GM06990 (cell line): ENCODE results near the gene PAX6.

Experiments used
- DNase-seq: peaks from one replicate; pipeline ENCODE4 v3.0.0-alpha.2; 2011; ENCODE audit not compliant: insufficient read length; ENCODE audit errors: extremely low read depth
- H3K27me3 ChIP-seq: replicated peaks from 2 replicates; pipeline ENCODE4 v1.6.0; 2011; ENCODE audit warnings: low read length; ENCODE audit not compliant: control insufficient read depth, insufficient read depth
- H3K36me3 ChIP-seq: 2 replicates; pipeline ENCODE4 v1.5.1; 2011; ENCODE audit warnings: low read length; ENCODE audit not compliant: control insufficient read depth, insufficient read depth
- H3K4me3 ChIP-seq: replicated peaks from 2 replicates; pipeline ENCODE4 v1.5.1; 2011; ENCODE audit warnings: low read depth, mild to moderate bottlenecking, control low read depth, low read length
- TF ChIP-seq, protein P1 (sequence below): IDR thresholded peaks from 2 replicates; pipeline ENCODE4 v1.5.1; 2011; ENCODE audit warnings: low read length, control low read depth, mild to moderate bottlenecking, inconsistent platforms; ENCODE audit not compliant: insufficient read depth, poor library complexity, severe bottlenecking

The PAX6 gene

DNA sequence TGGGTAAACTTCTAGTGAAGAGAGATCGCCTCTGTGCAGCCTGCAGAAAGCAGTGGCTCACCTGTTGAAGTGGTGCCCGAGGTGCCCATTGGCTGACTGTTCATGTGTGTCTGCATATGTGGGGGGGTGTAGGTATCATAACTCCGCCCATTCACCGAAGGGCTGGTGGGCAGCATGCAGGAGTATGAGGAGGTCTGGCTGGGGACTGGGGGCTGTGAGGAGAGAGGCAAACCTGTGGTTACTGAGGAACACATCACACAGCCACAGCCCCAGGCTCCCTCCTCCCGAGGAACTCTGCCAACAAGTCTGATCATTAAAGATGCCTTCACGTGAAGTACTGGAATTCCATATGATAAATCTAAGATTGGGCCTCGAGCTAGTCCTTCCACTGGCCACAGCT is 20.5 kb downstream of the PAX6 start:
- Histone ChIP-seq H3K4me3 (no peak overlapping the region), H3K36me3 (no peaks in the 10 kb centered on the region), H3K27me3 (no peaks in the 10 kb centered on the region)
- TF ChIP-seq, protein P1, sequence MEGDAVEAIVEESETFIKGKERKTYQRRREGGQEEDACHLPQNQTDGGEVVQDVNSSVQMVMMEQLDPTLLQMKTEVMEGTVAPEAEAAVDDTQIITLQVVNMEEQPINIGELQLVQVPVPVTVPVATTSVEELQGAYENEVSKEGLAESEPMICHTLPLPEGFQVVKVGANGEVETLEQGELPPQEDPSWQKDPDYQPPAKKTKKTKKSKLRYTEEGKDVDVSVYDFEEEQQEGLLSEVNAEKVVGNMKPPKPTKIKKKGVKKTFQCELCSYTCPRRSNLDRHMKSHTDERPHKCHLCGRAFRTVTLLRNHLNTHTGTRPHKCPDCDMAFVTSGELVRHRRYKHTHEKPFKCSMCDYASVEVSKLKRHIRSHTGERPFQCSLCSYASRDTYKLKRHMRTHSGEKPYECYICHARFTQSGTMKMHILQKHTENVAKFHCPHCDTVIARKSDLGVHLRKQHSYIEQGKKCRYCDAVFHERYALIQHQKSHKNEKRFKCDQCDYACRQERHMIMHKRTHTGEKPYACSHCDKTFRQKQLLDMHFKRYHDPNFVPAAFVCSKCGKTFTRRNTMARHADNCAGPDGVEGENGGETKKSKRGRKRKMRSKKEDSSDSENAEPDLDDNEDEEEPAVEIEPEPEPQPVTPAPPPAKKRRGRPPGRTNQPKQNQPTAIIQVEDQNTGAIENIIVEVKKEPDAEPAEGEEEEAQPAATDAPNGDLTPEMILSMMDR = no peak
- DNase-seq = no peak

DNA sequence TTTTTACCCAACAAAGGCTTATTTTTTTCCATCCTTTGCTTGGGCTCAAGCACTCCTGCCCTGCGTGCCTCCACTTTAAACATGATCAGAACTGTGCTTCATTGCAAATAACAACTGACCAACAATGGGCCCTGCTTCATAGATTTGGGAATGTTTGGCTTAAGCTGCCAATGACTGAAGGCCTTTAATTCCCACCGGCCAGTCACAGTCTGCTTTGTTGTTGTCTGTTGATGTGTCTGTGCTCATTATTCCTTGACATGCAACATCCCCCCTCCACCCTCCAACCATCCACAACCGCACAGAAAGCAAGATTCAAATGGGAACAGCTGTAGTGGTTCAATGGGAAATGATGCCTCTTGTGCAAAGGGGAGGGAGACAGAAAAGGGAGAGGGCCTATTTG is 23.0 kb downstream of the PAX6 start:
- no peaks in the 10 kb centered on the region for H3K36me3 ChIP-seq
- TF ChIP-seq, protein P1 = no peak
- no peaks in the 10 kb centered on the region for H3K27me3 ChIP-seq
- no peak for DNase-seq
- H3K4me3 ChIP-seq = no peak overlapping the region

DNA sequence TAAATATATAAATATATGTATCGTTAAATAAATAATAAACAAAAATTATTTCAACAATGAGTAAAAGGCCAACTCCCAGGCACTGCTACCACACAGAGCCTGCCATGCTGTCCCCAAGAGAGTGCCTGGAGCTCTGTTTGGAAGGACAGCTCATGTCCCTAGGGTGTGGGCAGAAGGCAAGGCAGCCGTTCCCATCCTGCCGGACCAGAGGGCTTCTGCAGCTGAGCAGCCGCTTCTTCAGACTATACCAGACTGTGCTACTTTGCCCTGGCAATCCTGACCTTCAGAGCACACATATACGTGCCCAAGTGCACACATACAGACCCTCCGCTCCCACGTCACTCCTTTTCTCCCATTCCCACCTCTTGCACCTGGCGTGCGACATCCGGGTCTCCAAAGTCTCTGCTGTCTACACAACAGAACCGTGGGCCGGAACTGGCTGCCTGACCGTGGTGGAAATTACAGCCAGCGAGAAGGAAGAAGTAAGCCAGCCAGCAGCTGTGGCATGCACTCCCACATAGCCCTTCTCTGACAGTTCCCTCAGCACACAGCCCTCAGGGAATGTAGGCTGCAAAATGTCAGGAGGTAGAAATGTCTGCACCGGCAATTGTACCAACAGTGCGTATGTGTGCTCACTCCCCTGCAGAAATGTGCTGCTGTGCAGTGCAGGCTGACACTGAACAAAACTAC is 24.0 kb downstream of the PAX6 start:
- H3K36me3 ChIP-seq = no peaks in the 10 kb centered on the region
- no peak overlapping the region for H3K4me3 ChIP-seq
- TF ChIP-seq, protein P1 = no peak
- H3K27me3 ChIP-seq = no peaks in the 10 kb centered on the region
- DNase-seq = no peak

DNA sequence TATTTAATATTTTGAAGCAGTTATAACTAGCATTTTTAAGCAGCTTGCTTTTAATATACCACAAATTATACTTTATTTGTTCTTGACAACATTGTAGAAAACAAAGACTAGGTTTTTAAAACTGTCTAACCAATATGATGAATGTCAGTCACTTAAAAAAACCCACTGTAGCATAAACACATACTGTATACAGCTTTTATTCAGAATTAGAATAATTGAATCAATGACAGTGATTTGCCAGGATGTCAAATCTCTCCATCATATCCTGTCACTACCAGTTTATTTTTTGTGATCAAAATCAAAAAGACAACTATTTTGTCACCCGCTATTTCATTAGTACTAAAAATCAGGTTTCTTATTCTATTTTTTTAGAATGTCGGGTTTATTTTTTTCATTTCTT is 26.5 kb downstream of the PAX6 start:
- no peaks in the 10 kb centered on the region for H3K27me3 ChIP-seq
- TF ChIP-seq, protein P1 = no peak
- DNase-seq = no peak
- no peak overlapping the region for H3K4me3 ChIP-seq
- H3K36me3 ChIP-seq = no peaks in the 10 kb centered on the region

DNA sequence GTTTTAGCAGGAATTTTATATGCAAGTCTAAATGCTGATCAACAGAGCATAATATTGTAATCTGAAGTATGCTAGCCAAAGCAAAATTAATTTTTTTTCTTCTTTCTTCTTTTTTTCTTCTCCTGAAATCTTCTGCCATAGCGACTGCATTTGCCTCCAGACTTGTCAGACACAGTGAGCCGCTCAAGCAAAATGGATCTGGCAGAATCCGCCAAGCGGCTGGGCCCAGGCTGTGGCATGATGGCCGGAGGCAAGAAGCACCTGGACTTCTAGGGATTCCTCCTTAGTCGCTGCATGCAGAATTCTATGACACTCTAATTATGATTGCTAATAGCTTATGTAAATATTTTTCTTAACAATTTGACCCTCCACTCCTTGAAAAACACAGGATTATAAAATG is 27.9 kb downstream of the PAX6 start:
- Histone ChIP-seq H3K4me3 (no peak overlapping the region), H3K27me3 (no peaks in the 10 kb centered on the region), H3K36me3 (no peaks in the 10 kb centered on the region)
- TF ChIP-seq, protein P1 = no peak
- DNase-seq = no peak

DNA sequence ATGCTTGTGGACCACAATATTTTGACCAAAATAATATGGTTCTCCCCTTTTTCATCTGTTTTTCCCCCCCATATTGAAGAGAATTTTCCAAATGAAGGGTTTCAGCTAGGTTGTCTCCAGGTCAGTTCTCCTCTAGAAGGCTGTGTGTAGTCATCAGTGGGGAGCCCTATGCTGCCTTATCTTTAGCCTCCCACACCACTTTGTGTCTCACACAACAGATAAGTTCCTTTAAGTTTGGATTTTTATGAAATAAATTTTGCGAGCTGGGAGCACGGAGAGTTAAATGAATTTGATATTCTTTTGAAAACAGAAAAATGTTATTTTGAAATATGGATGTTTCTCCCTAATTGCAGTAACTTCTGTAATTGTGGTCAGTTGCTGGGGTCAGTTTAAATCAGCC is 28.9 kb downstream of the PAX6 start:
- TF ChIP-seq, protein P1 = no peak

More for the DNA sequence above, 28.9 kb downstream of the PAX6 start:
- H3K27me3 ChIP-seq = no peaks in the 10 kb centered on the region
- no peak for DNase-seq
- H3K36me3 ChIP-seq = no peaks in the 10 kb centered on the region
- no peak overlapping the region for H3K4me3 ChIP-seq
